ENCODE measurements around the gene EMD. TPM values are rescaled to one million over a fixed set of nuclear protein-coding genes. Genes with fewer than 3 reads are reported as not detected.
"Not testable (repeated sequence)": the region's sequence is repeated elsewhere in the genome, so short reads cannot be mapped to it uniquely, and the experiment has no call there.

EMD gene
- total and polyA plus RNA-seq, 2 donors (not counting 1 experiment from before 2014, with no cell fraction given): 26.4 to 72.1 TPM

GRCh38 chrX:154382483-154383069, 3.5 kb downstream of the EMD start:
- TF ChIP-seq CTCF (conservative IDR thresholded peaks at IDR 0.05 in 1 of 2, IDR thresholded peaks at IDR 0.05 in 1 of 2; ENCODE audit: low read depth in 1 of 2, low read length in 2 of 2): no peak
- no peak for TF ChIP-seq EZH2 (IDR thresholded peaks at IDR 0.05; ENCODE audit: low read length, missing control alignments)

GRCh38 chrX:154383359-154384283, 4.5 kb downstream of the EMD start:
- no peak overlapping the region for H3K9ac ChIP-seq (ENCODE audit: insufficient read depth, low read length)
- no peak for TF ChIP-seq EZH2 (IDR thresholded peaks at IDR 0.05; ENCODE audit: low read length, missing control alignments)
- TF ChIP-seq CTCF (conservative IDR thresholded peaks at IDR 0.05 in 1 of 2, IDR thresholded peaks at IDR 0.05 in 1 of 2; ENCODE audit: low read depth in 1 of 2, low read length in 2 of 2): no peak
- no peak overlapping the region for H3K4me2 ChIP-seq (ENCODE audit: extremely low read depth, insufficient read depth, low read length)

More at GRCh38 chrX:154382483-154383069, 3.5 kb downstream of the EMD start:
- H3K9me3 ChIP-seq (ENCODE audit: control insufficient read depth, insufficient read depth, low read depth, low read length): no peaks in the 10 kb centered on the region
- H3K9ac ChIP-seq (ENCODE audit: insufficient read depth, low read length): no peak overlapping the region
- no peak for DNase-seq (ENCODE audit: low read depth in 2 of 2)
- H3K36me3 ChIP-seq (ENCODE audit: control insufficient read depth, insufficient read depth, low read length): peaks cover 3% of the 10 kb centered on the region
- peaks cover 18% of the 10 kb centered on the region for H3K79me2 ChIP-seq (ENCODE audit: control insufficient read depth, insufficient read depth, low read length)
- no peaks in the 10 kb centered on the region for H4K20me1 ChIP-seq (ENCODE audit: control insufficient read depth, extremely low read depth, insufficient read depth, low read length)
- no peak overlapping the region for H3K4me3 ChIP-seq (replicated peaks in 1 of 4; ENCODE audit: control extremely low read depth in 1 of 4, insufficient read depth in 1 of 4, low read depth in 3 of 4, low read length in 4 of 4)
- H3K27me3 ChIP-seq (ENCODE audit: control insufficient read depth, insufficient read depth, low read length): no peaks in the 10 kb centered on the region
- no peak overlapping the region for H2AFZ ChIP-seq (ENCODE audit: low read length)
- no peak overlapping the region for H3K27ac ChIP-seq (ENCODE audit: insufficient read depth, low read length)
- H3K4me2 ChIP-seq (ENCODE audit: extremely low read depth, insufficient read depth, low read length): no peak overlapping the region
- H3K4me1 ChIP-seq (ENCODE audit: control insufficient read depth, extremely low read depth, insufficient read depth, low read length): peaks cover 5% of the 10 kb centered on the region

GRCh38 chrX:154384284-154384892, 5.3 kb downstream of the EMD start:
- H3K4me1 ChIP-seq (ENCODE audit: control insufficient read depth, extremely low read depth, insufficient read depth, low read length): peaks cover 5% of the 10 kb centered on the region
- H3K27me3 ChIP-seq (ENCODE audit: control insufficient read depth, insufficient read depth, low read length): no peaks in the 10 kb centered on the region
- no peak overlapping the region for H3K4me2 ChIP-seq (ENCODE audit: extremely low read depth, insufficient read depth, low read length)
- no peak overlapping the region for H2AFZ ChIP-seq (ENCODE audit: low read length)
- H3K36me3 ChIP-seq (ENCODE audit: control insufficient read depth, insufficient read depth, low read length): peaks cover 3% of the 10 kb centered on the region
- peak; percentile 28 to 50 for TF ChIP-seq CTCF (conservative IDR thresholded peaks at IDR 0.05 in 1 of 2, IDR thresholded peaks at IDR 0.05 in 1 of 2; ENCODE audit: low read depth in 1 of 2, low read length in 2 of 2)
- TF ChIP-seq EZH2 (IDR thresholded peaks at IDR 0.05; ENCODE audit: low read length, missing control alignments): no peak
- DNase-seq (ENCODE audit: low read depth in 2 of 2): peak in 1 of 2 donors; percentile 14
- no peak overlapping the region for H3K4me3 ChIP-seq (replicated peaks in 1 of 4; ENCODE audit: control extremely low read depth in 1 of 4, insufficient read depth in 1 of 4, low read depth in 3 of 4, low read length in 4 of 4)
- H3K79me2 ChIP-seq (ENCODE audit: control insufficient read depth, insufficient read depth, low read length): peaks cover 16% of the 10 kb centered on the region
- no peaks in the 10 kb centered on the region for H4K20me1 ChIP-seq (ENCODE audit: control insufficient read depth, extremely low read depth, insufficient read depth, low read length)
- no peak overlapping the region for H3K9ac ChIP-seq (ENCODE audit: insufficient read depth, low read length)
- H3K9me3 ChIP-seq (ENCODE audit: control insufficient read depth, insufficient read depth, low read depth, low read length): no peaks in the 10 kb centered on the region
- H3K27ac ChIP-seq (ENCODE audit: insufficient read depth, low read length): no peak overlapping the region

More at GRCh38 chrX:154383359-154384283, 4.5 kb downstream of the EMD start:
- H4K20me1 ChIP-seq (ENCODE audit: control insufficient read depth, extremely low read depth, insufficient read depth, low read length): no peaks in the 10 kb centered on the region
- H2AFZ ChIP-seq (ENCODE audit: low read length): no peak overlapping the region
- no peak overlapping the region for H3K27ac ChIP-seq (ENCODE audit: insufficient read depth, low read length)
- peaks cover 5% of the 10 kb centered on the region for H3K4me1 ChIP-seq (ENCODE audit: control insufficient read depth, extremely low read depth, insufficient read depth, low read length)
- H3K9me3 ChIP-seq (ENCODE audit: control insufficient read depth, insufficient read depth, low read depth, low read length): no peaks in the 10 kb centered on the region
- peaks cover 18% of the 10 kb centered on the region for H3K79me2 ChIP-seq (ENCODE audit: control insufficient read depth, insufficient read depth, low read length)
- no peaks in the 10 kb centered on the region for H3K27me3 ChIP-seq (ENCODE audit: control insufficient read depth, insufficient read depth, low read length)
- peak in 1 of 2 donors; percentile 7 for DNase-seq (ENCODE audit: low read depth in 2 of 2)
- H3K36me3 ChIP-seq (ENCODE audit: control insufficient read depth, insufficient read depth, low read length): peaks cover 3% of the 10 kb centered on the region
- no peak overlapping the region for H3K4me3 ChIP-seq (replicated peaks in 1 of 4; ENCODE audit: control extremely low read depth in 1 of 4, insufficient read depth in 1 of 4, low read depth in 3 of 4, low read length in 4 of 4)

GRCh38 chrX:154388094-154388493, 9.0 kb downstream of the EMD start:
- not testable (repeated sequence) for H3K9me3 ChIP-seq (ENCODE audit: control insufficient read depth, insufficient read depth, low read depth, low read length); H3K4me1 ChIP-seq (ENCODE audit: control insufficient read depth, extremely low read depth, insufficient read depth, low read length); DNase-seq (ENCODE audit: low read depth in 2 of 2); H3K4me3 ChIP-seq (replicated peaks in 1 of 4; ENCODE audit: control extremely low read depth in 1 of 4, insufficient read depth in 1 of 4, low read depth in 3 of 4, low read length in 4 of 4); H3K36me3 ChIP-seq (ENCODE audit: control insufficient read depth, insufficient read depth, low read length); H3K27me3 ChIP-seq (ENCODE audit: control insufficient read depth, insufficient read depth, low read length); H3K79me2 ChIP-seq (ENCODE audit: control insufficient read depth, insufficient read depth, low read length); H3K4me2 ChIP-seq (ENCODE audit: extremely low read depth, insufficient read depth, low read length); H4K20me1 ChIP-seq (ENCODE audit: control insufficient read depth, extremely low read depth, insufficient read depth, low read length); H2AFZ ChIP-seq (ENCODE audit: low read length); H3K9ac ChIP-seq (ENCODE audit: insufficient read depth, low read length); H3K27ac ChIP-seq (ENCODE audit: insufficient read depth, low read length)

All from fibroblast of lung (primary cell).